GM08714 (cell line): ENCODE data around the gene RPS23.

ENCODE experiments used
- H3K4me3 ChIP-seq: fragments of 200-500 bp; sonication (Bioruptor generic); 2 replicates; pipeline ENCODE4 v1.5.1; 2014; ENCODE audit warnings: mild to moderate bottlenecking, low read length, inconsistent platforms
- ZNF274 ChIP-seq: IDR thresholded peaks from 2 replicates; pipeline ENCODE4 v1.6.1; 2012; ENCODE audit warnings: mild to moderate bottlenecking, low read depth, low read length

RPS23 gene

GRCh38 chr5:82244151-82244550 lies 34.0 kb downstream of the RPS23 start:
- H3K4me3 ChIP-seq = no peak overlapping the region
- no peak for TF ChIP-seq ZNF274

- TF ChIP-seq ZNF274 = no peak
- H3K4me3 ChIP-seq = no peak overlapping the region
Measured at GRCh38 chr5:82234885-82235284, 43.3 kb downstream of the RPS23 start.

GRCh38 chr5:82225525-82226172 lies 52.5 kb downstream of the RPS23 start:
- no peak overlapping the region for H3K4me3 ChIP-seq
- no peak for TF ChIP-seq ZNF274
